GM12892 (cell line): ENCODE results near the gene ZNF93.

ENCODE experiments used
- POLR2A ChIP-seq: IDR thresholded peaks from 2 replicates; pipeline ENCODE4 v1.6.1; 2011; ENCODE audit warnings: low read depth, low read length, control low read depth
- POLR2AphosphoS5 ChIP-seq: IDR thresholded peaks from 2 replicates; pipeline ENCODE4 v1.6.1; 2011; ENCODE audit warnings: low read depth, low read length, control low read depth
- TAF1 ChIP-seq: IDR thresholded peaks from 2 replicates; pipeline ENCODE4 v1.6.1; 2011; ENCODE audit warnings: low read depth, mild to moderate bottlenecking, control low read depth, low read length, borderline replicate concordance

GRCh38 chr19:19955208-19955607 lies 54.5 kb downstream of the ZNF93 start:
- TF ChIP-seq TAF1: no peak
- TF ChIP-seq POLR2A: no peak
- TF ChIP-seq POLR2AphosphoS5: no peak
